ENCODE measurements around the gene RPP25. TPM values are rescaled to one million over a fixed set of nuclear protein-coding genes. Genes with fewer than 3 reads are reported as not detected.

Gene RPP25
- 6.1 and 7.7 TPM in 2 replicates for total RNA-seq

GRCh38 chr15:74956648-74957475 lies at the start of gene RPP25:
Gene RPP25, minus strand, starts transcription at chr15:74956772. Its CDS starts 189 bp downstream, at chr15:74956583.

GRCh38 chr15:74995182-74995778 lies 38.7 kb upstream of the RPP25 start, which contains the start of gene SCAMP5:
Gene SCAMP5, plus strand, starts transcription at chr15:74995563. Its CDS starts 16,277 bp downstream, at chr15:75011840.

GRCh38 chr15:74937590-74938371 lies 18.8 kb downstream of the RPP25 start, which contains the start of gene COX5A:
Gene COX5A, minus strand, starts transcription at chr15:74938073. Its CDS starts 59 bp downstream, at chr15:74938014.

GRCh38 chr15:74906450-74907162 lies 50.0 kb downstream of the RPP25 start, which contains the start of gene FAM219B:
Gene FAM219B, minus strand, starts transcription at chr15:74906851. Its CDS starts 51 bp downstream, at chr15:74906800.

Other genes with a start within 250 kb of the RPP25 start
- 3.0 and 5.5 TPM in 2 replicates for gene CYP1A1, start 231.2 kb downstream of the RPP25 start, total RNA-seq
- not detected in 2 replicates for gene CYP1A2, start 207.9 kb downstream of the RPP25 start, total RNA-seq
- 38.4 and 41.5 TPM in 2 replicates for gene CSK, start 174.7 kb downstream of the RPP25 start, total RNA-seq
- not detected in 2 replicates for gene LMAN1L, start 143.9 kb downstream of the RPP25 start, total RNA-seq
- gene CPLX3, start 130.1 kb downstream of the RPP25 start, total RNA-seq = not detected in 2 replicates
- gene ULK3, start 113.6 kb downstream of the RPP25 start, total RNA-seq = 13.4 and 14.9 TPM in 2 replicates
- 14.6 and 18.4 TPM in 2 replicates for gene SCAMP2, start 83.4 kb downstream of the RPP25 start, total RNA-seq
- gene MPI, start 66.7 kb downstream of the RPP25 start, total RNA-seq = 34.3 and 65.8 TPM in 2 replicates
- 27.4 and 41.3 TPM in 2 replicates for gene FAM219B, start 49.9 kb downstream of the RPP25 start, total RNA-seq
- 42.9 and 48.5 TPM in 2 replicates for gene COX5A, start 18.7 kb downstream of the RPP25 start, total RNA-seq
- 1.9 and 3.3 TPM in 2 replicates for gene SCAMP5, start 38.8 kb upstream of the RPP25 start, total RNA-seq
- 6.0 and 9.1 TPM in 2 replicates for gene PPCDC, start 66.8 kb upstream of the RPP25 start, total RNA-seq
- gene C15orf39, start 245.1 kb upstream of the RPP25 start, total RNA-seq = 5.0 TPM in 2 replicates